KMS-11 (cell line): Measurements from ENCODE around the gene PCOLCE2.
A peak's percentile ranks its signal among the peaks of the same experiment; 100 is the strongest.

ENCODE experiments used
- H2AFZ ChIP-seq: fragments of 200-600 bp; sonication (generic); 2 replicates; pipeline ENCODE4 v1.6.1; 2016; ENCODE audit warnings: antibody characterized with exemption, mixed run types, low read depth
- H3K27ac ChIP-seq: fragments of 200-600 bp; sonication (generic); 2 replicates; pipeline ENCODE4 v1.6.1; 2016; ENCODE audit warnings: mild to moderate bottlenecking, mixed run types
- H3K27me3 ChIP-seq: fragments of 200-600 bp; sonication (generic); 2 replicates; pipeline ENCODE4 v1.6.1; 2017; ENCODE audit warnings: mild to moderate bottlenecking, low read depth, mixed run types, moderate library complexity; ENCODE audit not compliant: insufficient read depth
- H3K36me3 ChIP-seq: fragments of 200-600 bp; sonication (generic); 2 replicates; pipeline ENCODE4 v1.6.1; 2017; ENCODE audit warnings: mild to moderate bottlenecking, mixed run types; ENCODE audit not compliant: insufficient read depth
- H3K4me1 ChIP-seq: fragments of 200-600 bp; sonication (generic); 2 replicates; pipeline ENCODE4 v1.6.1; 2016; ENCODE audit warnings: mild to moderate bottlenecking, low read depth, mixed run types; ENCODE audit not compliant: poor library complexity, severe bottlenecking
- H3K4me2 ChIP-seq: fragments of 200-600 bp; sonication (generic); 2 replicates; pipeline ENCODE4 v1.7.0; 2016; ENCODE audit warnings: mild to moderate bottlenecking, mixed run types
- H3K4me3 ChIP-seq: fragments of 200-600 bp; sonication (generic); IDR thresholded peaks from 2 replicates; pipeline ENCODE4 v1.6.1; 2017; ENCODE audit warnings: low read depth, low read length, mixed read lengths; ENCODE audit not compliant: insufficient read depth
- H3K79me2 ChIP-seq: fragments of 200-600 bp; sonication (generic); 2 replicates; pipeline ENCODE4 v1.6.1; 2016; ENCODE audit warnings: low read depth, mixed run types; ENCODE audit not compliant: insufficient read depth
- H3K9ac ChIP-seq: fragments of 200-600 bp; sonication (generic); 2 replicates; pipeline ENCODE4 v1.6.1; 2016; ENCODE audit warnings: mild to moderate bottlenecking, mixed run types
- H4K20me1 ChIP-seq: fragments of 200-600 bp; sonication (generic); 2 replicates; pipeline ENCODE4 v1.6.1; 2016; ENCODE audit warnings: mild to moderate bottlenecking, mixed run types; ENCODE audit not compliant: insufficient read depth
- TF ChIP-seq, protein P1 (sequence below): fragments of 200-600 bp; sonication (generic); conservative IDR thresholded peaks from 2 replicates; pipeline ENCODE4 v1.6.1; 2017; ENCODE audit warnings: low read depth, mild to moderate bottlenecking, antibody characterized with exemption, low read length, moderate library complexity, mixed read lengths

Gene PCOLCE2

DNA sequence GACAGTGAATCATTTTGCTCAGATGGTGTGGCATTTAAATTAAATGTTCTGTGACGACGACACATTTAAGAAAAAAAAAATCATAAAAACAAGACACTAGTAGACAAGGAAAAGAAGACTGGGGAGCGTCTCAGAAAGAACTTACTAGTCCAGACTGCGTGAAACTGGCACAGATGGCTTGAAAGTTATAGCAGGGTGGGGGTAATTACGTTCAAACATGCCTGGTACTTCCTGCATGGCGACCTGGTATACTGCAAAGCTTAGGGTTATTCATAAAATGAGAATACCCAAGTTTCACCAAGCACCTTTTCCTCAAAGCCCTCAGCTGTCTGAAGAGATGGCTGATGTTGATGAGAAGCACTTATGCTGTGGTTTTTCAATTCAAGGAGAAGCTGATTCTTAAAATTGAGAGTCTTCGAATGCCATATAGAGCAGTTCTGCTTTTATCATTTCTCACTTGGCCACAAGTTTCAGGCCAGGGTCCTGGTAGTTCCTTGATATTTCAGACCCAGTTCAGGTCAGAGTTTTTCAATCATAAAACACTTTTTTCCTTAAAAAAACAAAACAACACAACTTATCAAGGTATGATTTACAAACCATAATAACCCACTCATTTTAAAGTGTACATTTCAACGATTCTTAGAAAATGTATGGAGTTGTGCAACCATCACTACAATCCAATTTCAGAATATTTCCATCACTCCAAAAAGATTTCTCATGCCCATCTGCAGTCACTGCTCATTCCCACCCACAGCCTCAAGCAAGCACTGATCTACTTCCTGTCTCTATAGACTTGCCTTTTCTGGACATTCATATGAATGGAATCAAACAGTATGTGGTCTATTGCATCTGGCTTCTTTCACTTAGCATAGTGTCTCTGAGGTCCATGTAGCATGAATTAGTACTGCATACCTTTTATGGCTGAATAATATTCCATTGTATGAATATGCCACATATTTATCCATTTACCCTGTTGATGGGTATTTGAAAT, 24.7 kb downstream of the PCOLCE2 start:
- H4K20me1 ChIP-seq, result no peaks in the 10 kb centered on the region
- H3K27ac ChIP-seq, result peak overlapping the region; percentile 39
- TF ChIP-seq, protein P1, sequence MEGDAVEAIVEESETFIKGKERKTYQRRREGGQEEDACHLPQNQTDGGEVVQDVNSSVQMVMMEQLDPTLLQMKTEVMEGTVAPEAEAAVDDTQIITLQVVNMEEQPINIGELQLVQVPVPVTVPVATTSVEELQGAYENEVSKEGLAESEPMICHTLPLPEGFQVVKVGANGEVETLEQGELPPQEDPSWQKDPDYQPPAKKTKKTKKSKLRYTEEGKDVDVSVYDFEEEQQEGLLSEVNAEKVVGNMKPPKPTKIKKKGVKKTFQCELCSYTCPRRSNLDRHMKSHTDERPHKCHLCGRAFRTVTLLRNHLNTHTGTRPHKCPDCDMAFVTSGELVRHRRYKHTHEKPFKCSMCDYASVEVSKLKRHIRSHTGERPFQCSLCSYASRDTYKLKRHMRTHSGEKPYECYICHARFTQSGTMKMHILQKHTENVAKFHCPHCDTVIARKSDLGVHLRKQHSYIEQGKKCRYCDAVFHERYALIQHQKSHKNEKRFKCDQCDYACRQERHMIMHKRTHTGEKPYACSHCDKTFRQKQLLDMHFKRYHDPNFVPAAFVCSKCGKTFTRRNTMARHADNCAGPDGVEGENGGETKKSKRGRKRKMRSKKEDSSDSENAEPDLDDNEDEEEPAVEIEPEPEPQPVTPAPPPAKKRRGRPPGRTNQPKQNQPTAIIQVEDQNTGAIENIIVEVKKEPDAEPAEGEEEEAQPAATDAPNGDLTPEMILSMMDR, result no peak
- no peaks in the 10 kb centered on the region for H3K27me3 ChIP-seq
- H3K4me3 ChIP-seq, result no peak overlapping the region
- H3K79me2 ChIP-seq, result no peaks in the 10 kb centered on the region
- H2AFZ ChIP-seq, result no peak overlapping the region; the same call in 1 of the 2 replicates
- H3K36me3 ChIP-seq, result no peaks in the 10 kb centered on the region
- peak overlapping the region; percentile 6; the same call in 1 of the 2 replicates for H3K9ac ChIP-seq
- peaks cover 40% of the 10 kb centered on the region for H3K4me1 ChIP-seq
- H3K4me2 ChIP-seq, result peak overlapping the region; percentile 51

DNA sequence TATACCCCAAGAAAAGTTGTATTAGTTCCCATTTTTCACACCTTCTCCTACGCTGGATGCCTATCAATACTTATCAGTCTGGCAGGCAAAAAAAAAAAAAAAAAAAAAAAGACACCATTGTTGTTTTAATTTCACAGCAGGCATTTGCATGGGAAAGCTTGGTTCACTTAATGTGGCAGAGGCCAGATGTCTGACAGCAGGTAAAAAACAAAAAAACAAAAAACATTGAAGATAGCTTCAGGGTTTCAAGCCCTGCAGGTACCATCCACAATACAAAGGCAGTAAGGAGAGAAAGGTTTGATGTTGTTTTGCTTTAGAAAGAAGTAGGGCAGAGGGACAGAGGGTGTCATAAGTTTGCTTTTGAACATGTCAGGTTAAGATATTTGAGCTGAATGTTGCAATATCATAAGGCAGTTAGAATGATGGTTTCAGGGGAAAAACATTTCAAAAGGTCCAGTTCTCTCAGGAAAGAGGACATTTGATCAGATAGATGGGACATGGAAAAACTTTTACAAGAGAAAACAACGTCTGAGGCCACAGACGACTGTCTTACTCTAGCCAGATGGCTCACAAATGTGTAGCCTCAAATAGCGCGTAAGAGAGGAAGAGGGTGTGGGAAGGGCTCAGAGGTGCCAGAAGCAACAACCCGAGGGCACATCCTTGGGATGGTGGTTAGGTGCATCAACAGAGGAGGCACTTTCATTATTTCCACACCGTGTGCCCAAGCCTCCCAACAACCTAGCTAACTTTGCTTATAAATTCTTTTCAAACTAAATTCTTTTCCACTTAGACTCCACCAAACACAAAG, 25.7 kb downstream of the PCOLCE2 start:
- peak overlapping the region; percentile 6; the same call in 1 of the 2 replicates for H3K9ac ChIP-seq
- H3K27ac ChIP-seq, result peak overlapping the region; percentile 39
- H3K4me3 ChIP-seq, result no peak overlapping the region
- no peaks in the 10 kb centered on the region for H3K79me2 ChIP-seq
- TF ChIP-seq, protein P1, result no peak
- H4K20me1 ChIP-seq, result no peaks in the 10 kb centered on the region
- peaks cover 40% of the 10 kb centered on the region for H3K4me1 ChIP-seq
- no peaks in the 10 kb centered on the region for H3K36me3 ChIP-seq
- H3K4me2 ChIP-seq, result peak overlapping the region; percentile 51
- H3K27me3 ChIP-seq, result no peaks in the 10 kb centered on the region
- H2AFZ ChIP-seq, result no peak overlapping the region

- no peak overlapping the region for H3K9ac ChIP-seq
- no peak overlapping the region for H2AFZ ChIP-seq
- peak overlapping the region; percentile 23; the same call in 1 of the 2 replicates for H3K4me2 ChIP-seq
- H3K79me2 ChIP-seq, result no peaks in the 10 kb centered on the region
- TF ChIP-seq, protein P1, result no peak
- no peak overlapping the region for H3K4me3 ChIP-seq
- no peaks in the 10 kb centered on the region for H4K20me1 ChIP-seq
- H3K27ac ChIP-seq, result no peak overlapping the region; the same call in 1 of the 2 replicates
- H3K27me3 ChIP-seq, result no peaks in the 10 kb centered on the region
- H3K36me3 ChIP-seq, result no peaks in the 10 kb centered on the region
- H3K4me1 ChIP-seq, result peaks cover 40% of the 10 kb centered on the region
Observed at GRCh38 chr3:142861926-142862325, 27.0 kb downstream of the PCOLCE2 start.

DNA sequence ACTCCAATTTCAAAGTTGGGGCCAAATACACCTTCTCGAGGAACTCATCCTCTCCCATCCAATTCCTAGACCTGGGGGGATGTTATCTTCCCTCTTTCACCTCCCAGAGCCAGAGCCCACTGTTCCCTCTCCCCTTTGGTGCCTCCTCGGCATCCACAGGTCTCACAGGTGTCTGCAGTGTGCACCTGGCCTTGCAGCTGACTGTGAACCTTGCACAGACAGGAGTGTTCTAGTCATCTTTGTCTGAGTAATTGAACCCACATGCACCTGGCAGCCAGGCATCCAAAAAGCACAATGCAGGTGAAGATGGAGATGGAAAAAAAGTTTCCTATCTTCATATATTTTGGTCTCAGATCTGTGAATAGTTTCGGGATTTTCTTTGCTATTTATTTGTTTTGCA, 30.8 kb downstream of the PCOLCE2 start:
- Histone ChIP-seq H3K79me2 (no peaks in the 10 kb centered on the region), H4K20me1 (no peaks in the 10 kb centered on the region), H2AFZ (no peak overlapping the region), H3K9ac (no peak overlapping the region), H3K27me3 (no peaks in the 10 kb centered on the region), H3K27ac (no peak overlapping the region), H3K4me2 (no peak overlapping the region), H3K4me3 (no peak overlapping the region), H3K36me3 (no peaks in the 10 kb centered on the region), H3K4me1 (peaks cover 19% of the 10 kb centered on the region)
- TF ChIP-seq, protein P1, result no peak
